ENCODE measurements around the gene SLC6A8.

Gene SLC6A8

DNA sequence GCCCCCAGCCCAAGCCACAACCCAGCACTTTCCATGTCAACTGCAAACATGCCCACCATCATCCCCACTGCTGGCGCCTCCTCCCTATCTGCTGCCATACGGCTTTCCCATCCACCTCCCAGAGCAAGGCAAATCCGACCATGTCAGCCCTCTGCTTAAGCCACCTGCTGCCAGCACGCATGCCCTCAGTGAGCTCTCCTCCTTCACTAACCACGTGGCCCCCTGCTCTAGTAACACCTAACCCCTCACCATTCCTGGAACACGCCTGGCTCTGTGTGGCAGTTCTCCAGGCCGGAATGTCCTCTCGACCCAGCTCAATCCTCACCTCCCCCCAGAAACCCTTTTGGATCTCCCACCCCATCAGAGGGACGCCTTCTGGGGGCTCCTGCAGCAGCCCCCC is 19.1 kb downstream of the SLC6A8 start:
- DNase-seq (ENCODE audit: low read depth in 2 of 2, low spot score in 1 of 2), result no peak

DNA sequence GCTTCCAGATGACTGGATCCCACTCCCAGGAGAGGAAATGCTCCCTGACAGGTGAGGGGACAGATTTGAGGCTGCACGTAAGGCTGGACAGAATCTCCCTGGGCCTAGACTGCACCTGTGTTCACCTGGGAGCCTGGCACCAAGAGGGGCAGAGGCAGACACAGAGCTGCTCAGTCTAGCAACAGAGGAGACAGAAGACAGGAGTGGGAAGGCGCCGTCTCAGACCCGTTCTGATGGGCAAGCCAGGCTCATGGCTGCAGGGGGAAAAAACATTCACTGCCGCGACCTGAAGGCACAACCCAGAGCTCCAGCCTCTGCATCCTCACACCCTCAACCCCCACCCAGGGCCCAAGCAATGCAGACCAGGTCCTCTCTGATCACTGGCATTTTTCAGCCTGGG is 19.7 kb downstream of the SLC6A8 start:
- no peak for DNase-seq (ENCODE audit: low read depth in 2 of 2, low spot score in 1 of 2)

DNA sequence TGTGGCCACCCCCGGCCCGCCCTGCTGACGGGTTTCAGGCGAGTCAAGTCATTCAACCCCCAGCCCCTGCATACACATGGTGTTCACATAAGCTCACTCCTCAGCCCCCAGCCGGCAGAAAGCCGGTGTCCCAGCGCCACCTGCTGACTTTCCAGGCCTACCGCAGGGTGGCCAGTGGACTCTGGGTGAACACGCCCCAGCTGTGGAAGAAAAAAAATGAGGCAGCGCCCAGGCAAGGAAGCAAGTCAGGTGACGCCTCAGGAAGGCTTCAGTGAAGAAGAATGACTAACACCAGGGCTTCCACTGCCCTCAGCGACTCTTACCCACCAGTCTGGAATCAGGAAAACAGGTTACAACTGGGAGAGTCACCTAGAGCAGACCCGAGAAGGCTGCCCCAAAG is 20.7 kb downstream of the SLC6A8 start:
- DNase-seq (ENCODE audit: low read depth in 2 of 2, low spot score in 1 of 2), result no peak

DNA sequence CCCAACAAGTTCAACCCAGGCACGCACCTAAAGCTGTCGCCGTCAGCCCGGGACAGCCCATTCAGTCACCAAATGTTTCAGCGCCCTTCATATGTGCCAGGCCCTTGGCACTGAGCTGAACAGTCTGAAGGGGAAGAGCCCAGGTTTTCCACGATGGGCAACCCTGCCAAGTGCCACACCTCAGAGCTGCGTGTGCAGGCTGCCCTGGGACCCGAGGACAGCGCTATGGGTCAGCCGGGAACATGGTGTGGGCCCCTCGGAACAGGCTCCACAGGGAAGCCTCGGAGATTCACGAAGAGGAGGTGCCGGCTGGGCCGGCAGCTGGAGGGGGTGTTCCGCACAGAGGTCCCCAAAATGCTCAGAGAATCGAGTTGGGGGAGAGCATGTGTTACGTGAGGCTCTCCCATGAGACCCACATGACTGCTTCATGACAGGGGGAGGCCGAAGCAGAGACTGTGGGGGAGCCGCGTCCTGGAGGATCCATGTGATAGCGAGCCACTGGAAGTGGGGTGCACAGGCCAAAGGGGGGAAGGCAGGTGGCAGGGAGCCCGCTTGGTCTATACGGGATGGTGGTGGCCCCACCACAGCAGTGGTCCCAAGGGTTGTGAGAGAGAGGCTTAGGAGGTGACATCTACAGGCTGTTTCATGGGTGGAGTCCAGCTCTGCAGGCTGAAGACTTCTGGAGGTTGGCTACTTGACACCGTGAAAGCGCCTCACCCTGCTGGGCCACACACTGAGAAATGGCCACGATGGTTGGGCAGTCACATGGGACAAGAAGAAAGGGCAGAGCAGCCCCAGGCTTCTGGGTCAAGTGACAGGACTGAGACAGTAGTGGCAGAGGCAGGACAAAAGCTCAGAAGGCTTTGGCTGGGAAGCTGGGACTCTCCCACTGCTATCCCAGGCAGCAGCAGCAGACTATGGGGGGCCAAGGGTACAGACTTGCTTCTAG is 22.3 kb downstream of the SLC6A8 start:
- no peak for DNase-seq (ENCODE audit: low read depth in 2 of 2, low spot score in 1 of 2)

DNA sequence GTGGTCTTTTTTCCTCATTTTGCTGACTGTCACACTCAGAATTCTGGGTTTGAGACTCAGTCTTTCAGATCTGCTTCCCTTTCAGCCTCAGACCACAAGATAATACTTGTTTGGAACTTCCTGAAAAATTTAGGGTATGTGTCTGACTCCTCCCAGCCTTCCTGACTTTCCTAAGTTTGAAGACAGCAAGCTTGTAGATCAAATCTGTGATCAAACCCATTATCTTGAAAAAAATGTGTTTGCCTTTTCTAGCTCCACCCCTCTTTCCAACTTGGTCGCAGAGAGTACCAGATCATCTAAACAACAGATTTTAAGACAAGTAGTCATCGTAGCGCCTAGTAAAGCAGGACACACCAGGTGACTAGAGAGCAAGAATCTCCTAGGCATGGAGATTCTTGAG is 26.5 kb downstream of the SLC6A8 start:
- no peak for DNase-seq (ENCODE audit: low read depth in 2 of 2, low spot score in 1 of 2)

DNA sequence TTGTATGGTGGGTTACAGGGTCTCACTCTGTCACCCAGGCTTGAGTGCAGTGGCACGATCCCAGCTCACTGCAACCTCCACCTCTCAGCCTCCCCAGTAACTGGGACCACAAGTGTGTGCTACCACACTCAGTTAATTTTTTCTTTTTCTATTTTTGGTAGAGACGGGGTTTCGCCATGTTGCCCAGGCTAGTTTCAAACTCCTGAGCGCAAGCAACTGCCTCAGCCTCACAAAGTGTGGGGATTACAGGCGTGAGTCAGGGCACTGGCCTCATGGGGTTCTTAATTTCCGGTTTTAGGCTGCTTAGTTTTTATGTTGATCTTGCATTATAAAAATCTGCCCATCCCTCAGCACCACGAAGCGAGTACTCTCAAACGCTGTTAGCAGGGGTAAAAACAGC is 29.7 kb downstream of the SLC6A8 start:
- no peak for DNase-seq (ENCODE audit: low read depth in 2 of 2, low spot score in 1 of 2)

DNA sequence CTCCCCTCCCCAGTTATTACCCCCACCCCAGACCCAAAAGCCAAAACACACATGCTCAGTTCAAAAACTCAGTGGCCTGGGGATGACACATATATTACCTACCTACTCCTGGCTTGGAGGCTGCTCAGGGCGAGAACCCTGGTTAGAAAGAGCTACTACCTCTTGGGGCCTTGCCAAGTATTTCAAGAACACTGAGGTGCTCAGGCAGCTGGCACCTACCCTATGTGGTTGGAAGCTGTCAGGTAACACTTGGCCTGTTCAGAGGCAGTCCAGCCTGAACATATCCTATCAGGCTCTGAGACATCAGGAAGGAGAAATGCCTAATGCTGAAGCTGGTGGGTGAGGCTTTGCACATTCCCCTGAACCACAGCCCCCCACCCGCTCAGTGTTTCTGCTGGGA is 31.5 kb downstream of the SLC6A8 start:
- DNase-seq (ENCODE audit: low read depth in 2 of 2, low spot score in 1 of 2), result no peak

DNA sequence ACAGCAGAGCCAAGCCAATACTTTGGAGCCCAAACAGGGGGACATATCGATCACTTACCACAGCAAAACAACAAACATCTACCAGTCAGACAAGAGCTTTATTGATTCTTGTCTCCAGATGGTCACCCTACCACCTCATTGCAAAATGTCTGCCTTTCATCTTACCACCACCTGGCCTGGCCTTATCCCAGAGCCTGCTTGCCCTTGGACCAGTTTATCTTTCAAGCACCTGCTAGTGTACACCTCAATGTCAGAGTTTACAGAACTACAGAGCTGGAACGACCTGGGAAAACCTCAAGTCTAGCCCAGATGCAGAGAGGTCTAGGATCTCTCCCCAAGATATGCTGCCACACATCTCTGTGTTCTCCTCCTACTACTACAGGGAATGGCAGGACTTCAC is 32.0 kb downstream of the SLC6A8 start:
- no peak for DNase-seq (ENCODE audit: low read depth in 2 of 2, low spot score in 1 of 2)

DNA sequence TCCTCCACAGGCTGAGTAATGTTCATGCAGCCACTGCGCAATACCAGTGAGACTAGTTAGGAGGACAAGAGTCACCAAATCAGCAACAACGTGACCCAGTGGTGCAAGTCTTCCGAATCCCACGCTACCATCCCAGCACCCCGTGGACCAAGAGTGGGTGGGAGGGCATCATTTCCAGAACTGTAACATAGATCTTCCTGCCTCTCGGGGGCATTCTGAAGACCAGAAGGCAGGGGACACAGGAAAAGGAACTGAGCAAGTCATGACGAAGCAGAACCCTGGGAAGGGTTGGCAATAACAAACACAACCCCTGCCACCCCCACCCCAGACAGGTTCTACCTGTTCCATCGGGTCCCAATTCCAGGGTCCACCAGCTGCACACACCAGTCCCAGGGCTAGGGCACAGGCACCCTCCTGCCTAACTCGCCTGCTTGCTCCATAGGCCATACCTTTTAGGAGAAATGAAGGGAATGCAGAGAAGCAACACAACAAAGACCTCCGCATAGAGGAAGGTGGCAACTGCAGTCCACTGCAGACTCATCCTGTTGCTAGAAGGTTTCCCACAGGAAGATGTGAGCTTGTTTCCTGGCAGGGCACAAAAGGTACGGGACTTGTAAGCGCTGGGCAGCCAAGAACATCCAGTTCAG is 35.1 kb downstream of the SLC6A8 start:
- no peak for DNase-seq (ENCODE audit: low read depth in 2 of 2, low spot score in 1 of 2)

DNA sequence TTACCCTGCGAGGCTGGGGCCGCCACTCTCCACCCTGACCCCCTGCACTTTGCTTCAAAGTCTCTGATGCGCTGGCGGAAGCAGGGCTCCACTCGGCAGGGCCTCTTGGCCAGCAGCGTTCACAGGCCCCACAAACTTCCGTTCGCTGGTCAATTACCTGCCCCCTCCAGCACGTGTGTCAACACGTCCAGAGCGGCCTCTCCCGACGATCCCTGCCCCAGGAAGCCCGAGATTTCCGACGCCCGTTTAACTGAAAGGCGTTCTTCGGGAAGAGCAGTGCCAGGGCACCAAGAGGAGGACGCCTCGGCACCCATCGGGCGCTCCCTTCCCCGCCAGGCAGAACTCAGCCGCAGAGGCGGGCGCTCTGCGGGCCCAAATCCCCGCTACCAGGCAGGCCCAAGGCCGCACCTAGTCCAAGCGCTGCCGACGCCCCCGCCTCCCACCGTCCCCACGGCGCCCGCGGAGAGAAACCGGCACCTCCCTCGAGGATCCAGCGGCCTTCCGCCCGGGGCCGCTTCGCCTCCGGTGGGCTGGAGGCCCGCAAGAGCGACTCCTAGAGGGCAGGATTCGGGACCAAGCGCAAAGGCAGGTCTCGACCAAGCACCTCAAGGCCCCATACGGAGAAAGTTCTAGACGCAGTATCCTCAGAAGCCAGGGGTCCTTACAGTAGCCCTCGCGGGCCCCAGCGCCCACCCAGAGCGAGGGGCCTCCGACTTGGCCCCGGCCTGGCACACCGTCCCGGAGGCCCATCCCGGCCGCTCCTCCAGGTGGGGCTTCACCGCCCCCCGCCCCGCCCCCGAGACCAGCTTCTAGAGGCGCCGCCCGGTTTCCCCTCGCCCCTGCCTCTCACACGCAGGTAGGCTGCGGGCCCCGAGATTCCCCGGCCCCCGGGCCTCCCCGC is 35.9 kb downstream of the SLC6A8 start:
- peak in 1 of 2 donors; percentile 24 for DNase-seq (ENCODE audit: low read depth in 2 of 2, low spot score in 1 of 2)

DNA sequence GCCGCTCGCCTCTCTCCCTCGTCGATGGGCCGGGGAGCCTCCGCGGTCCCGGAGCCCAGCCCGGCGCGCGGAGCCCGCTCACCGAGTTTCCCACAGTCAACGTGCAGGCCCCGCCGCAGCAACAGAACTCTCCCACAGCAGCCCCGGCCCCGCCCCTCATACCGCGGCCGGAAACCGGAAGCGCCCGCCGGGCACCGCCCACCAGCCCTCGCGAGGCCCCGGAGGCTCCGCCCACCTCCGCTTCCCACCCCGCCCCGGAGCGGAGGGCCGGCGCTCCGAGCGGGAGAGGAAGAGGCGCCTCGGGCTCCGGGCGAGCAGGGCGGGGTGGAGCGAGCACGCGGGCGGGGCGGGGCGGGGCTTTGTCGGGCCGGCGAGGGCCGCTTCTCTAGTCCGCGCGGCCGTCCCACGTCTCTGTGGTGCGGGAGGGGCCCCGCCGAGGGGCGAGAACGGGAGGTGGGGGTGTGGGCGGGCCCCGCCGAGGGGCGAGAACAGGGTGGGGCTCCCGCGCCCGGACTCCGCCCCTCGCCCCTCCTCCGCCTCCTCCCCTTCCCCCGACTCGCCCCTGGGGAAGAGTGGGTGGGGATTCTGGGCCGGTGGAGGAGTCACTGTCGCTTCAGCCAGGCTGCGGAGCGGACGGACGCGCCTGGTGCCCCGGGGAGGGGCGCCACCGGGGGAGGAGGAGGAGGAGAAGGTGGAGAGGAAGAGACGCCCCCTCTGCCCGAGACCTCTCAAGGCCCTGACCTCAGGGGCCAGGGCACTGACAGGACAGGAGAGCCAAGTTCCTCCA is 36.7 kb downstream of the SLC6A8 start, which contains the start of the genes ABCD1 and BCAP31:
ABCD1 (plus strand) TSS at position 605 of the 787 bp plus-strand sequence. CDS start 411 bp downstream, outside the sequence.
BCAP31 (minus strand) TSS at position 136 of the 787 bp plus-strand sequence. CDS start 1,143 bp downstream, outside the sequence.
- peak; percentile 72 to 77 for DNase-seq (ENCODE audit: low read depth in 2 of 2, low spot score in 1 of 2)

DNA sequence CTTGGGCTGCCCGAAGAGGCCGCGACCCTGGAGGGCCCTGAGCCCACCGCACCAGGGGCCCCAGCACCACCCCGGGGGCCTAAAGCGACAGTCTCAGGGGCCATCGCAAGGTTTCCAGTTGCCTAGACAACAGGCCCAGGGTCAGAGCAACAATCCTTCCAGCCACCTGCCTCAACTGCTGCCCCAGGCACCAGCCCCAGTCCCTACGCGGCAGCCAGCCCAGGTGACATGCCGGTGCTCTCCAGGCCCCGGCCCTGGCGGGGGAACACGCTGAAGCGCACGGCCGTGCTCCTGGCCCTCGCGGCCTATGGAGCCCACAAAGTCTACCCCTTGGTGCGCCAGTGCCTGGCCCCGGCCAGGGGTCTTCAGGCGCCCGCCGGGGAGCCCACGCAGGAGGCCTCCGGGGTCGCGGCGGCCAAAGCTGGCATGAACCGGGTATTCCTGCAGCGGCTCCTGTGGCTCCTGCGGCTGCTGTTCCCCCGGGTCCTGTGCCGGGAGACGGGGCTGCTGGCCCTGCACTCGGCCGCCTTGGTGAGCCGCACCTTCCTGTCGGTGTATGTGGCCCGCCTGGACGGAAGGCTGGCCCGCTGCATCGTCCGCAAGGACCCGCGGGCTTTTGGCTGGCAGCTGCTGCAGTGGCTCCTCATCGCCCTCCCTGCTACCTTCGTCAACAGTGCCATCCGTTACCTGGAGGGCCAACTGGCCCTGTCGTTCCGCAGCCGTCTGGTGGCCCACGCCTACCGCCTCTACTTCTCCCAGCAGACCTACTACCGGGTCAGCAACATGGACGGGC is 37.5 kb downstream of the SLC6A8 start:
- DNase-seq (ENCODE audit: low read depth in 2 of 2, low spot score in 1 of 2), result no peak

DNA sequence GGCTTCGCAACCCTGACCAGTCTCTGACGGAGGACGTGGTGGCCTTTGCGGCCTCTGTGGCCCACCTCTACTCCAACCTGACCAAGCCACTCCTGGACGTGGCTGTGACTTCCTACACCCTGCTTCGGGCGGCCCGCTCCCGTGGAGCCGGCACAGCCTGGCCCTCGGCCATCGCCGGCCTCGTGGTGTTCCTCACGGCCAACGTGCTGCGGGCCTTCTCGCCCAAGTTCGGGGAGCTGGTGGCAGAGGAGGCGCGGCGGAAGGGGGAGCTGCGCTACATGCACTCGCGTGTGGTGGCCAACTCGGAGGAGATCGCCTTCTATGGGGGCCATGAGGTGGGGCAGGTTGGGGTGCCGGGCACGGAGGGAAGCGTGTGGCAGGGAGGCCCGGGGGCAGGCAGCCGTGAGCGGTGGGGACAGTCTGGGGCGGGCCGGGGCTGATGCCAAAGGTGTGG is 38.1 kb downstream of the SLC6A8 start:
- DNase-seq (ENCODE audit: low read depth in 2 of 2, low spot score in 1 of 2), result no peak

DNA sequence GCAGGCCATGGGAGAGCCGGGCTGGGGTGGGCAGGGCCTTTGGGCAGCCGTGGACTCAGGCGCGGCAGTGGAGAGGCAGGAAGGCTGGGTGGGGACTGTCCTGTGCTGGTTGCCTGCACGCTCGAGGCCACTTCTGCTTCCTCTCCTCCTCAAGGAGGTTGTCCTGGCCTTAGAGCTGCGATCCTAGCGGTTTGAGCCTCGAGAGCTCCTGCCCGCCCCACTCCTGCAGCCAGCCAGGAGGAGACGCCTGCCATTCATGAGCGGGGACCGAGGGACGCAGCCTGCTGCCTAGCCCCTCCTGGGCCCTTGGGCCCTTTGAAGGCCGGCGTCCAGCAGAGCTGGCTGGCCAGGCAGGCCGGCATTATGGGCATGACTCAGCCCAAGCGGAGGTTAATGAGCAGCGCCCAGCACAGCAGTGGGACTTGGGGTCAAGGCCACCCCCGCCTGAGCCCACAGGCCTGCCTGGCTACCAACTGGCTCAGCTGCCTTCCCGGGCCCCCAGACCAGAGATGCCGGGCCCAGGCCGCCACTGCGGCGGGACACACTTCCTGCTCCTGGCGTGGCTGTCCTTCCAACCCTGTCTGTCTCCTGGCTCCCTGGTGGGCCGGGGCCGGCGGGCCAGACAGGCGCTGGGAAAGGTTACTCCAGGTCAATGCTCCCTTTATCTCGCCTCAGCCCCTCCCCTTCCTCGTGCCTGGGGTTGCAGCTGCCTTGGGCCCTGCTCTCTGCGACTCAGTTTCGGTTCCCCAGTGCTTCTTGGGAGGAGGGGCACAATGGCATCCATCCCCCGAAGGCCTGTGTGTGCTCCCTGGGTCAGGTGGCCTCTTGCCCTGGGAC is 38.8 kb downstream of the SLC6A8 start:
- no peak for DNase-seq (ENCODE audit: low read depth in 2 of 2, low spot score in 1 of 2)

DNA sequence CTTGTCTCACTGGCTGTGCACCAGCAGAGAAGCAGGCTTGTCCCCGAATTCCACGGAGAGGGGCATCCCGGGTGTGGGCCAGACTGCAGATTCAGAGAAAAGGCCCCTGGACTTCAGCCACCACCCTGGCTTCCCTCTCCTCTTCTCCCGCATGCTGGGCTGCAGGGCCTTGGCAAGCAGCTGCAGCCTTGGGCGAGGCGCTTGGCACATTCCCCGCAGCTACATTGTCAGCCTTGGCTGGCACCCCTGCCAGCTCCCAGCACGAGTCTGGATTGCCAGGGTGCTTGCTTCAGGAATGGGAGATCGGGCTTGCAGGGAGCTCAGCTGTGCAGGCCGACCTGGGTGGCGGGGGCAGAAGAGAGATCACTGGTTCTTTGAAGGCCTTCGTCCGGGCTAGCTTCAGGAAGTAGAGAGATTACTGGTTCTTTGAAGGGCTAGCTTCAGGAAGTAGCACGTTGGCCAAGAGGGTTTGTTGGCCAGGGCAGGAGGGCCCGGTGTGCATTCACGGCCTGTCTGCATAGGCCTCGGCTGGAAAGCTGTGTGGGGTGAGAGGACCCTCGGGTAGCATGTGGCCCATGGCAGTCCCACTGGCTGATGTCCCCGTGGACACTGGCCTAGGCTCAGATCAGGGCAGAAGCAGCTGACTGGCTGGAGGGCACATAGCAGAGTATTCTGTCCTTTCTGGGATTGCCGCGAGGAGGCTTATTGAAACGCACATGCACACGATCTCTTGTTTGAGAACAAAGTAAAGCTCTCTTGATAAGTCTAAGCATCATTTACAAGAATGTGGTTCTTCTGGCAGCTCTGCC is 39.6 kb downstream of the SLC6A8 start:
- DNase-seq (ENCODE audit: low read depth in 2 of 2, low spot score in 1 of 2), result no peak

DNA sequence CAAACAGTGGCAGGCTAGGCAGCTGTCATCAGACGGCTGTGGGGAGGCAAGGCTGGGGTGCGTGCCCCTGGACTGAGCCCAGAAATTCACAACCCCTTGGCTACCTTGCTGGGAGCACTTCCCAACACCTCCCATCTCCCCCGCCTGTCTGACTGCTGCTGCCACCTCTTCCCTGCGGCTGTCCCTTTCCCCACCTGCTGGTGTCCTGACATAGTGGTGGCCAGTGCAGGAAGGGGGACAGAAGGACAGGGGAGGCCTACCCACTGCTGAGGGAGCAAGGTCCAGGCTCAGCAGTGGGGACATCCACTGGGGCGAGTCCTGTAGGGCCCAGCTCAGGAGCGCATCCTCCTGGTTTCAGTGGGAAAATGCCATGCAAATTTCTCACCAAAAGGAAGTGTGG is 40.4 kb downstream of the SLC6A8 start:
- DNase-seq (ENCODE audit: low read depth in 2 of 2, low spot score in 1 of 2), result no peak

DNA sequence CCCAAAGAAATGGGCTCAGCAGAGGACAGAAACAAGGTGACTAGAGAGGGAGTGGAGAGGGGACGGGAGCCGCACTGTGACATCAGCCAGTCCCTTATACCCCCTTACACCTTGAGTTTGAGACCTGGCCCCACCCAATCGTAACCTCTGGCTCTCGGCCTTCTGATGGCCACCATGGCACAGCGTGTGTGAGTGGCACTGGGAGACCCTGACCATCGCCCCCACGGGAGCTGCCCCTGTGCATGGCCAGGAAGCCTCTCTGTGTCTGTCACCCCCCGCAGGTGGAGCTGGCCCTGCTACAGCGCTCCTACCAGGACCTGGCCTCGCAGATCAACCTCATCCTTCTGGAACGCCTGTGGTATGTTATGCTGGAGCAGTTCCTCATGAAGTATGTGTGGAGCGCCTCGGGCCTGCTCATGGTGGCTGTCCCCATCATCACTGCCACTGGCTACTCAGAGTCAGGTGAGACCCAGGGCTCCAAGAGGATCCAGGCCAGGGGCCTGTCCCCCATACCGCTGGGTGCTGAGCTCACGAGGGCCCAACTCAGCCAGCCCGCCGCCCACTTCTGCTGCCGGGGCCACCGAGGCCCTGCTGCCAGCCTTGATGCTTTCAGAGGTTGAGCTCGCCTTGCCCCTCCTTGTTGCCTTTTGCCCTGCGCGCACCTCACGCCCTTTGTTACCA is 41.4 kb downstream of the SLC6A8 start:
- DNase-seq (ENCODE audit: low read depth in 2 of 2, low spot score in 1 of 2), result no peak
